ENCODE data around the gene NCEH1. TPM values are rescaled to one million over a fixed set of nuclear protein-coding genes. Genes with fewer than 3 reads are reported as not detected.

The NCEH1 gene
- total and polyA plus RNA-seq, 10 of the 15 experiments (the other 5 are each of a cell fraction or from before 2014, with no cell fraction given) = 1.8 to 8.1 (median 4.5) TPM

- TF ChIP-seq ZBTB4 (CRISPR knock-in tag; IDR thresholded peaks at IDR 0.05) = no peak
- TF ChIP-seq RELA (IDR thresholded peaks at IDR 0.05; ENCODE audit: borderline replicate concordance, partially characterized antibody) = no peak
- TF ChIP-seq GABPA (IDR thresholded peaks at IDR 0.05; ENCODE audit: low read depth) = no peak
- no peak for TF ChIP-seq GATAD2B (conservative IDR thresholded peaks at IDR 0.05; ENCODE audit: low read depth)
- TF ChIP-seq RELB (IDR thresholded peaks at IDR 0.05; ENCODE audit: low read depth) = no peak
- no peak for TF ChIP-seq ATF3 (IDR thresholded peaks at IDR 0.05; ENCODE audit: borderline replicate concordance, extremely low read depth, low read depth, low read length)
- TF ChIP-seq POLR2AphosphoS2 (IDR thresholded peaks at IDR 0.05; ENCODE audit: low read depth, low read length) = no peak
These were observed 5.6 kb upstream of the NCEH1 start (continued) for GRCh38 chr3:172716476-172716875.
